H1 (cell line): Measurements from ENCODE around the gene PML. TPM values are rescaled to one million over a fixed set of nuclear protein-coding genes. Genes with fewer than 3 reads are reported as not detected.

Source experiments
- CEBPB ChIP-seq: IDR thresholded peaks from 2 replicates; pipeline ENCODE4 v1.6.1; 2012; ENCODE audit warnings: low read depth, low read length
- EP300 ChIP-seq, 2 experiments: IDR thresholded peaks; 1 replicate in 1 of 2; 2 replicates in 1 of 2; pipeline ENCODE4 v1.6.1; 2011 to 2012; ENCODE audit warnings: low read depth in 2 of 2, low read length in 2 of 2, mild to moderate bottlenecking in 2 of 2, borderline replicate concordance in 1 of 2, inconsistent platforms in 1 of 2, moderate library complexity in 1 of 2
- POLR2AphosphoS5 ChIP-seq: IDR thresholded peaks from 2 replicates; pipeline ENCODE4 v1.6.1; 2011; ENCODE audit warnings: low read depth, low read length
- RBBP5 ChIP-seq: IDR thresholded peaks from 2 replicates; pipeline ENCODE4 v1.7.1; 2012; ENCODE audit warnings: low read depth, mild to moderate bottlenecking, inconsistent platforms, low read length, moderate library complexity, borderline replicate concordance
- SIRT6 ChIP-seq: IDR thresholded peaks from one replicate; pipeline ENCODE4 v1.7.1; 2012; ENCODE audit warnings: low read length, inconsistent platforms
- polyA plus RNA-seq, 7 experiments: library from polyadenylated mRNA; depleted of rRNA in 3 of 7; stranded (reverse) in 5 of 7; unstranded in 2 of 7; fragments of >200 nt in 5 of 7; fragments of 200-250 nt in 2 of 7; gene quantifications; 1 replicate in 5 of 7; 2 replicates in 1 of 7; 4 replicates in 1 of 7; pipeline versions ENCODE4 v1.2.1 to v1.2.3, GENCODE V29; 2011 to 2013; ENCODE audit warnings: missing spikeins in 2 of 7, mixed read lengths in 2 of 7
- total RNA-seq: library from RNA; stranded (reverse); fragmentation: NEBNext Ultra II Directional; extraction: Animal tissue kit (Norgen Biotek cat#: 25700); gene quantifications from 2 replicates; pipeline ENCODE4 v1.2.1, GENCODE V29; 2021

The PML gene
- total and polyA plus RNA-seq, 2 of the 8 experiments (the other 6 are each of a cell fraction or from before 2014, with no cell fraction given), result 14.9 to 30.3 TPM

DNA sequence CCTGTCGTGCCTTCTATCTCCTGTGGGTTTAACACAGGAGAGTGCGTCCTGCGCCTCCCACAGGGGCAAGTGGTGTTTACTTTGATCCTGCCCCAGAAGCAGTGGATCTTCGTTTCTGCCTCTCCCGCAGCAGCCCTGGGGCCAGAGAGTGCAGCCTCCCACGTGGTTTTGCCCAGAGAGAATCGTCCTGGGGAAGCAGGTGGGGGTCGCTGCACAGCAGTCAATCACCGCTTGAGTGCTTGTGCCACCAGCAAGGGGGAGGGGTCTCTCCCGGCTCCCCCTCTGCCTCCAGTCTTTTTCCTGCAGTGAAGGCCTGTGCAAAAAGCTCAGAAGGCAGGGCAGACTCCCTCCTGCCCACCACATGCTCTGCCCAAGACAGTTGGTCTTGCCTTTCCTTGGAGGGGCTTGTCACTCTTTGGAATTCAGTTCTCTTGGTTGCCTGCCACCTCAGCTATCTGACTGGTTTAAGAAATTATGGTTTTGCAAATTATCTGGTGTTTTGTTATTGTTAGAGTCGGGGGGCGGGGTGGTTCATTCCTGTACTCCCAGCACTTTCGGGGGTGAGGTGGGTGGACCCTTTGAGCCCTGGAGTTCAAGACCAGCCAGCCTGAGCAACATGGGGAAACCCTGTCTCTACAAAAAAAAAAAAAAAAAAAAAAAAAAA is 29.3 kb upstream of the PML start (continued):
- TF ChIP-seq RBBP5 (0 out of 2 replicates have a peak, but pooled peaks have one; percentile 35), SIRT6 (no peak), CEBPB (no peak), POLR2AphosphoS5 (no peak), EP300 (IDR thresholded peaks at IDR 0.05; ENCODE audit: borderline replicate concordance in 1 of 2, low read depth in 2 of 2, low read length in 2 of 2) (no peak)
- TF ChIP-seq, all 59 proteins: peak for 5
